NCI-H510A (cell line): Measurements from ENCODE around the gene TRAF4.
"Not testable (repeated sequence)": the region's sequence is repeated elsewhere in the genome, so short reads cannot be mapped to it uniquely, and the experiment has no call there.

Source experiments
- DNase-seq: peaks from one replicate; lab custom pipeline; 2025; lab: John Stamatoyannopoulos, UW

The TRAF4 gene

GRCh38 chr17:28748852-28749515 is 5.2 kb downstream of the TRAF4 start:
- no peak for DNase-seq

DNA sequence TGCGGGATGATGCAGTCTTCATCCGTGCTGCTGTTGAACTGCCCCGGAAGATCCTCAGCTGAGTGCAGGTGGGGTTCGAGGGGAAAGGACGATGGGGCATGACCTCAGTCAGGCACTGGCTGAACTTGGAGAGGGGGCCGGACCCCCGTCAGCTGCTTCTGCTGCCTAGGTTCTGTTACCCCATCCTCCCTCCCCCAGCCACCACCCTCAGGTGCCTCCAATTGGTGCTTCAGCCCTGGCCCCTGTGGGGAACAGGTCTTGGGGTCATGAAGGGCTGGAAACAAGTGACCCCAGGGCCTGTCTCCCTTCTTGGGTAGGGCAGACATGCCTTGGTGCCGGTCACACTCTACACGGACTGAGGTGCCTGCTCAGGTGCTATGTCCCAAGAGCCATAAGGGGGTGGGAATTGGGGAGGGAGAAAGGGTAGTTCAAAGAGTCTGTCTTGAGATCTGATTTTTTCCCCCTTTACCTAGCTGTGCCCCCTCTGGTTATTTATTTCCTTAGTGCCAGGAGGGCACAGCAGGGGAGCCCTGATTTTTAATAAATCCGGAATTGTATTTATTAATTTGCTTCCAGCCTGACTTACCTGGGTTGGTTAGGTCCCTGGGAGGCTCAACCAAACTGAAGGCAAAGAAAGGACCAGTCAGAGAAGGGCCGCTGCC is 5.8 kb downstream of the TRAF4 start:
- DNase-seq, result no peak

- peak; percentile 88 for DNase-seq
Observed at GRCh38 chr17:28750178-28751047, 6.6 kb downstream of the TRAF4 start.

- DNase-seq, result no peak
Observed at GRCh38 chr17:28751600-28752366, 8.0 kb downstream of the TRAF4 start.

- DNase-seq, result no peak
Observed at GRCh38 chr17:28755486-28755885, 11.7 kb downstream of the TRAF4 start.

GRCh38 chr17:28756049-28756804 is 12.4 kb downstream of the TRAF4 start:
- no peak for DNase-seq

DNA sequence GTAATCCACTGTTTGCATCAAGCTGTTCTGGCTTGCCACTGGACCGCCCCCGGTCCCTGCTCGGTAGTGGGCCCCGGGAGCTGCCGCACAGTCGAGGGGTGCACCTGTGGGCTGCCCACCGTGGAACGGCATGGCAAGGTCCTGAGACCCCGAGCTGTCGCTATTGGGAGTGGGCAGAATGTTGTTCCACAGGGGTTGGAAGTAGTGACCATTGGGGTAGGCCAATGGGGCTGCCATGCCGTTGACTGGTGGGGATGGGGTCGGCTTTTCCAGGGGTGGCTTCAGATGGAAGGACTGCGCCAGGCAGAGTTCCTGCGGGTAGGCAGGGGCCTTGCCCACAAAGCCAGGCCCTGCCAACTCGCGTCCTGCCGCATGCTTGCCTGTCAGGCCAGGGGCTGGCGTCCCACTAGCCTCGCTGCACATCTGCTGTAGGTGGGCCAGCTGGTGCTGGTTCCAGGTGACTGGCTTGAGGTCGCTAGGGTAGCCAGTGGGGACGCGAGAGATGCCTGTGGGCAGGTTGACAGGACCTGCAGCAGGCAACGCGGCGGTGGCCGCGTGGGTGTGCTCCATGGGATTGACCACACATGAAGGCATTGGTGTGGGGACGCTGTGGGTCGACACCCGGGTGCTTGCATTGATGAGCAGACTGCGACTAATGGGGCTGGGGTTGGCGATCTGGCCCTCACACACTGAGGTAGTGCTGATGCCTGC is 14.8 kb downstream of the TRAF4 start:
- no peak for DNase-seq

DNA sequence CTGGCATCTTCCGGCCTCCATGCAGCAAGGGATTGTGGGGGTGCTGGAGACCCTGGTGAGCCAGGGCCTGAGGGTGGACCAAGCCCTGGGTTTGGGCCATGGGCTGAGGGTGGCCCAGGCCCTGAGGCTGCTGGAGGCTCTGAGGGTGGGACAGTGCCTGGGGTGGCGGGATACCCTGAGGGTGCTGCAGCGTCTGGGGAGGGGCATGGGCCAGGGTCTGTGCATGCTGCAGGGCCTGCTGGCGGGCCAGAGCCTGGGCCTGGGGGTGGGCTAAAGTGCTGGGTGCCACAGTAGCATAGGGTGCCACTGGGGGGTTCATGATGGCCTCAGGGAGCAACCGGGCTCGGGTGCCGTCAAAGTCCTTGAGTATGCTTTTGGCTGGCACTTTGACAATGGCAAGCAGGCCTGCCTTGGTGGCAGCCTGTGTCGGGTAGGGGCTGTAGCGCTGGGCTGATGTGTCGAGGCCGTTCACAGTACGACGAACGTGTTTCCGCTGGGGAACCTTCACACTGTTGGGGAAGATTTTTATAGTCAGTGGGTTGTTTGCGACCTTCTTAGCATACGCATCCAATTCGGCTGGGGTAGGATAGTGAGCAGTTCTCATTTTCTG is 15.6 kb downstream of the TRAF4 start:
- no peak for DNase-seq

- peak; percentile 16 for DNase-seq
Observed at GRCh38 chr17:28760601-28761562, 17.1 kb downstream of the TRAF4 start.

DNA sequence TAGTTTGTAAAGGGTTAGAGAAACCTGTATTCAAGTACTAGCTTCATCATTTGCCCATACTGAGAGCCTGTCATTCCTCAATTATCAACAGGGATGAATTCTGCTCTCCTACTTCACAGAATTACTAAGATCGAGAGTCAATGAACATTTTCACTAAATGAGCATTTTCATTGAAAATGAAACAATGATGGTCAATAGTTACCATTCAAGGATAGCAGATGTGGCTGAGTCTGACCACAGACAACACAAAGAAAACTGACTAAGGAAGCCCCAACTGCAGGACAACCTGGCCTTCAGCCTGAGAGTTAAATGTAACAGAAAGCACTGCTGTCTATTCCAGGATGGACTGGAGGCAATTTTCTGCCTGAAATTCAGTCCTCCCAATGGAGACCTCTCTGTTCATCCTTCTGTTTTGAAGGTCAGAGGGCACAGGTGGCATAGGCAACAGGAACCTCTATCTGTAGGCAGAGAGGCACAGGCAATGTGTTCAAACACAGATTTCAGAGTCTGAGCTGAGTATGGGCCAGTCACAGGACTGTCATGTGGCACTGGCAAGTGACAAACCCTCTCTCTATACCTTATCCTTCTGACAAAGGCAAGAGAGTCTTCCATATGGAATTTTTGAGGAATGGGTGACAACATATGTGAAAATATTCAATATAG is 19.5 kb downstream of the TRAF4 start:
- no peak for DNase-seq

- no peak for DNase-seq
Observed at GRCh38 chr17:28763804-28764266, 20.0 kb downstream of the TRAF4 start.

- DNase-seq, result no peak
Observed at GRCh38 chr17:28765038-28765437, 21.2 kb downstream of the TRAF4 start.

DNA sequence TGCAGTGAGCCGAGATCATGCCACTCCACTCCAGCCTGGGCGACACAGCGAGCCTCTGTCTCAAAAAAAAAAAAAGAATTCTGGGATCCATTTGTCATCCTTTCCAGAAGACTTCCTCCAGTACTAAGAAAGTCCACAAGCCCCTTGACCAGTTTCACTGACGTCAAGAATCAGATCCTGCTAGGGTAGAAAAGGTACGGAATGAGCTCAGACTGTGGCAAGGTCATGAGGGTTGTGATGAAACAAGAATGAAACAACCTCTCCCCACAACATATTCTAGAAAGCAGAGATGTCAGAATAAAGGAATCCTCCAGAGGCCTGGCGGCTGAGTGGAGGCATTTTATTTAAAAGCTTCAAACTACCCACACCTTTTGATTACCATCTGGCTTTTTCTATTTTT is 29.9 kb downstream of the TRAF4 start:
- no peak for DNase-seq

- DNase-seq, result no peak
Observed at GRCh38 chr17:28774206-28774605, 30.4 kb downstream of the TRAF4 start.

GRCh38 chr17:28777178-28777577 is 33.4 kb downstream of the TRAF4 start:
- no peak for DNase-seq

DNA sequence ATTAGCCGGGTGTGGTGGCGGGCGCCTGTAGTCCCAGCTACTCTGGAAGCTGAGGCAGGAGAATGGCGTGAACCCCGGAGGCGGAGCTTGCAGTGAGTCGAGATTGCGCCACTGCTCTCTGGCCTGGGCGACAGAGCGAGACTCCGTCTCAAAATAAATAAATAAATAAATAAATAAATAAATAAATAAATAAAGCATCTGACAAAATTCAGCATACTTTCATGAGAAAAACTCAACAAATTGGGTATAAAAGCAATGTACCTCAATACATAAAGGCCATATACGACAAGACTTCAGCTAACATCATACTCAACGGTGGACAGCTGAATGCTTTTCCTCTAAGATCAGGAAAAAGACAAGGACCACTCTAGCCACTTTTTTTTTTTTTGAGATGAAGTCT is 35.8 kb downstream of the TRAF4 start:
- not testable (repeated sequence) for DNase-seq

DNA sequence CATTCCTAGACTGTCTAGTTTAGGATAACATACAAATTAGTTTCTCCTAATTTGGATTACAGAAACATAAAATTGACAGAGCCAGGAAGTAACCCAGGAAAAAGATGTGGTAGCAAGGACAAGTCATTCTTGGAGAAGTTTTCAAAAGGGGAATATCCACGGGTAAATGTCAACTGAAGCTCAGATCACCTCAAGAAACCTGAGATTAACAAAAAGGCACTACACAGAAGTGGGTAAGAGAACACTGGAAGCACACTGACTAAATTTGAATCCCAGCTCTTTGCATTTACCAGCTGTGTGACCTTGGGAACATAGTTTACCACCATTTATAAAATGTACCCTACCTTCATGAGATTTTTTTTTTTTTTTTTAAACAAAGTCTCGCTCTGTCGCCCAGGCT is 39.4 kb downstream of the TRAF4 start:
- no peak for DNase-seq

DNA sequence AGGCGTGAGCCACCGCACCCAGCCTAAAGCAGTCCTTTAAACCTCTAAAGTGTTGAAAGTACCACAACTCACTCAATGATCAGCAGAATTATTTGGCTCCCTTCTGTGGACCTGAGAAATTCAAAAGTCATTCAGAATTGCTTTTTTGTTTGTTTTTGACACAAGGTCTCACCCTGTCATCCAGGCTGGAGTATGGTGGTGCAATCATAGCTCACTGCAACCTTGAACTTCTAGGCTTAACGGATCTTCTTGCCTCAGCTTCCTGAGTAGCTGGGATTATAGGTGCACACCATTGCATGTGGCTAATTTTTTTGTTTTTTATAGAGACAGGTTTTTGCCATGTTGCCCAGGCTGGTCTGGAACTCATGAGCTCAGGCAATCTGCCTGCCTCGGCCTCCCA is 44.3 kb downstream of the TRAF4 start:
- DNase-seq, result no peak
